Neural cell (in vitro differentiated cells): ENCODE measurements around the gene OR6N2. TPM values are rescaled to one million over a fixed set of nuclear protein-coding genes. Genes with fewer than 3 reads are reported as not detected.

ENCODE experiments used
- H2AFZ ChIP-seq: fragments of 200-600, 300-800 bp; sonication (generic), shearing (Covaris generic); 2 replicates; pipeline ENCODE4 v1.6.0; 2014; ENCODE audit warnings: low read depth, mild to moderate bottlenecking, antibody characterized with exemption, low read length, moderate library complexity
- H3F3A ChIP-seq: fragments of 200-600 bp; shearing (Covaris generic); 2 replicates; pipeline ENCODE4 v1.6.1; 2016; ENCODE audit warnings: mild to moderate bottlenecking, moderate library complexity, mixed read lengths, antibody characterized with exemption, low read length; ENCODE audit not compliant: insufficient read depth, poor library complexity, severe bottlenecking
- H3K27ac ChIP-seq: fragments of 200-600, 300-800 bp; sonication (generic), shearing (Covaris generic); 2 replicates; pipeline ENCODE4 v1.5.1; 2014; ENCODE audit warnings: mild to moderate bottlenecking, low read length, moderate library complexity
- H3K27me3 ChIP-seq: fragments of 300-800, 200-600 bp; sonication (generic), shearing (Covaris generic); 2 replicates; pipeline ENCODE4 v1.6.0; 2014; ENCODE audit warnings: mild to moderate bottlenecking, low read depth, low read length, moderate library complexity; ENCODE audit not compliant: insufficient read depth
- H3K36me3 ChIP-seq: fragments of 300-800, 200-600 bp; sonication (generic), shearing (Covaris generic); 2 replicates; pipeline ENCODE4 v1.5.1; 2014; ENCODE audit warnings: mild to moderate bottlenecking, antibody characterized with exemption, low read length, moderate library complexity; ENCODE audit not compliant: insufficient read depth
- H3K4me2 ChIP-seq: fragments of 300-800, 200-600 bp; sonication (generic), shearing (Covaris generic); 2 replicates; pipeline ENCODE4 v1.6.0; 2014; ENCODE audit warnings: mild to moderate bottlenecking, low read length
- H3K4me3 ChIP-seq: fragments of 300-800, 200-600 bp; sonication (generic), shearing (Covaris generic); 2 replicates; pipeline ENCODE4 v1.5.1; 2014; ENCODE audit warnings: mild to moderate bottlenecking, low read length, moderate library complexity
- H3K79me2 ChIP-seq: fragments of 200-600 bp; shearing (Covaris generic); replicated peaks from 2 replicates; pipeline ENCODE4 v1.6.0; 2014; ENCODE audit warnings: mild to moderate bottlenecking, low read length, moderate library complexity; ENCODE audit not compliant: insufficient read depth
- H3K9ac ChIP-seq: fragments of 300-800, 200-600 bp; sonication (generic), shearing (Covaris generic); 2 replicates; pipeline ENCODE4 v1.6.1; 2016; ENCODE audit warnings: mild to moderate bottlenecking, low read length, mixed read lengths
- H3K9me2 ChIP-seq: fragments of 200-600 bp; shearing (Covaris generic); 2 replicates; pipeline ENCODE4 v1.6.1; 2016; ENCODE audit warnings: mild to moderate bottlenecking, low read length, mixed read lengths; ENCODE audit not compliant: insufficient read depth
- H3K9me3 ChIP-seq: fragments of 200-600, 300-800 bp; sonication (generic), shearing (Covaris generic); 2 replicates; pipeline ENCODE4 v1.6.1; 2016; ENCODE audit warnings: mild to moderate bottlenecking, mixed run types, low read length, moderate library complexity, mixed read lengths
- H4K20me1 ChIP-seq: fragments of 200-600 bp; shearing (Covaris generic); 2 replicates; pipeline ENCODE4 v1.6.1; 2016; ENCODE audit warnings: mild to moderate bottlenecking, mixed run types; ENCODE audit not compliant: insufficient read depth
- EP300 ChIP-seq: fragments of 450-650 bp; conservative IDR thresholded peaks from 2 replicates; pipeline ENCODE4 v1.6.1; 2014; ENCODE audit warnings: antibody characterized with exemption, mild to moderate bottlenecking, moderate library complexity; ENCODE audit not compliant: poor library complexity, severe bottlenecking
- EZH2 ChIP-seq: fragments of 200-600, 300-800 bp; shearing (Covaris generic), sonication (generic); IDR thresholded peaks from 2 replicates; pipeline ENCODE4 v1.6.1; 2014; ENCODE audit warnings: antibody characterized with exemption, low read length, borderline replicate concordance, mild to moderate bottlenecking; ENCODE audit not compliant: insufficient read depth, poor library complexity, severe bottlenecking
- MXI1 ChIP-seq: fragments of 450-650 bp; conservative IDR thresholded peaks from 2 replicates; pipeline ENCODE4 v1.6.1; 2014; ENCODE audit warnings: antibody characterized with exemption, mild to moderate bottlenecking; ENCODE audit not compliant: poor library complexity, severe bottlenecking
- POLR2AphosphoS5 ChIP-seq: IDR thresholded peaks from 2 replicates; pipeline ENCODE4 v1.6.1; 2012
- RAD21 ChIP-seq: fragments of 450-650 bp; conservative IDR thresholded peaks from 2 replicates; pipeline ENCODE4 v1.6.1; 2014; ENCODE audit warnings: antibody characterized with exemption, mild to moderate bottlenecking, moderate library complexity
- SMC3 ChIP-seq: fragments of 450-650 bp; conservative IDR thresholded peaks from 2 replicates; pipeline ENCODE4 v1.6.1; 2014; ENCODE audit warnings: antibody characterized with exemption, mild to moderate bottlenecking, moderate library complexity; ENCODE audit not compliant: poor library complexity
- TAF1 ChIP-seq: IDR thresholded peaks from 2 replicates; pipeline ENCODE4 v1.6.1; 2012; ENCODE audit warnings: low read depth
- polyA plus RNA-seq: library from polyadenylated mRNA; depleted of rRNA; stranded (reverse); fragments of >200 nt; gene quantifications from 2 replicates; pipeline ENCODE4 v1.2.3, GENCODE V29; 2014
- TF ChIP-seq, protein P1 (sequence below): fragments of 450-650 bp; IDR thresholded peaks from 2 replicates; pipeline ENCODE4 v1.5.1; 2014; ENCODE audit warnings: antibody characterized with exemption, mild to moderate bottlenecking, moderate library complexity; ENCODE audit not compliant: poor library complexity, severe bottlenecking
- TF ChIP-seq, protein P2 (sequence below): IDR thresholded peaks from 2 replicates; pipeline ENCODE4 v1.6.1; 2012; ENCODE audit warnings: borderline replicate concordance

OR6N2 gene
- polyA plus RNA-seq, 1 donor from 2014 or later, result not detected

- Histone ChIP-seq H4K20me1 (no peaks in the 10 kb centered on the region), H3K79me2 (no peaks in the 10 kb centered on the region), H3K27ac (no peak overlapping the region), H3K4me3 (no peak overlapping the region), H3K9me2 (no peaks in the 10 kb centered on the region), H3K36me3 (no peaks in the 10 kb centered on the region), H3F3A (no peaks in the 10 kb centered on the region), H3K27me3 (no peaks in the 10 kb centered on the region), H3K9me3 (no peaks in the 10 kb centered on the region), H2AFZ (no peak overlapping the region), H3K9ac (no peak overlapping the region), H3K4me2 (no peak overlapping the region)
- TF ChIP-seq SMC3 (no peak), POLR2AphosphoS5 (no peak), EZH2 (no peak), MXI1 (no peak), EP300 (no peak)
- TF ChIP-seq, protein P1, sequence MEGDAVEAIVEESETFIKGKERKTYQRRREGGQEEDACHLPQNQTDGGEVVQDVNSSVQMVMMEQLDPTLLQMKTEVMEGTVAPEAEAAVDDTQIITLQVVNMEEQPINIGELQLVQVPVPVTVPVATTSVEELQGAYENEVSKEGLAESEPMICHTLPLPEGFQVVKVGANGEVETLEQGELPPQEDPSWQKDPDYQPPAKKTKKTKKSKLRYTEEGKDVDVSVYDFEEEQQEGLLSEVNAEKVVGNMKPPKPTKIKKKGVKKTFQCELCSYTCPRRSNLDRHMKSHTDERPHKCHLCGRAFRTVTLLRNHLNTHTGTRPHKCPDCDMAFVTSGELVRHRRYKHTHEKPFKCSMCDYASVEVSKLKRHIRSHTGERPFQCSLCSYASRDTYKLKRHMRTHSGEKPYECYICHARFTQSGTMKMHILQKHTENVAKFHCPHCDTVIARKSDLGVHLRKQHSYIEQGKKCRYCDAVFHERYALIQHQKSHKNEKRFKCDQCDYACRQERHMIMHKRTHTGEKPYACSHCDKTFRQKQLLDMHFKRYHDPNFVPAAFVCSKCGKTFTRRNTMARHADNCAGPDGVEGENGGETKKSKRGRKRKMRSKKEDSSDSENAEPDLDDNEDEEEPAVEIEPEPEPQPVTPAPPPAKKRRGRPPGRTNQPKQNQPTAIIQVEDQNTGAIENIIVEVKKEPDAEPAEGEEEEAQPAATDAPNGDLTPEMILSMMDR, result no peak
- TF ChIP-seq, protein P2, sequence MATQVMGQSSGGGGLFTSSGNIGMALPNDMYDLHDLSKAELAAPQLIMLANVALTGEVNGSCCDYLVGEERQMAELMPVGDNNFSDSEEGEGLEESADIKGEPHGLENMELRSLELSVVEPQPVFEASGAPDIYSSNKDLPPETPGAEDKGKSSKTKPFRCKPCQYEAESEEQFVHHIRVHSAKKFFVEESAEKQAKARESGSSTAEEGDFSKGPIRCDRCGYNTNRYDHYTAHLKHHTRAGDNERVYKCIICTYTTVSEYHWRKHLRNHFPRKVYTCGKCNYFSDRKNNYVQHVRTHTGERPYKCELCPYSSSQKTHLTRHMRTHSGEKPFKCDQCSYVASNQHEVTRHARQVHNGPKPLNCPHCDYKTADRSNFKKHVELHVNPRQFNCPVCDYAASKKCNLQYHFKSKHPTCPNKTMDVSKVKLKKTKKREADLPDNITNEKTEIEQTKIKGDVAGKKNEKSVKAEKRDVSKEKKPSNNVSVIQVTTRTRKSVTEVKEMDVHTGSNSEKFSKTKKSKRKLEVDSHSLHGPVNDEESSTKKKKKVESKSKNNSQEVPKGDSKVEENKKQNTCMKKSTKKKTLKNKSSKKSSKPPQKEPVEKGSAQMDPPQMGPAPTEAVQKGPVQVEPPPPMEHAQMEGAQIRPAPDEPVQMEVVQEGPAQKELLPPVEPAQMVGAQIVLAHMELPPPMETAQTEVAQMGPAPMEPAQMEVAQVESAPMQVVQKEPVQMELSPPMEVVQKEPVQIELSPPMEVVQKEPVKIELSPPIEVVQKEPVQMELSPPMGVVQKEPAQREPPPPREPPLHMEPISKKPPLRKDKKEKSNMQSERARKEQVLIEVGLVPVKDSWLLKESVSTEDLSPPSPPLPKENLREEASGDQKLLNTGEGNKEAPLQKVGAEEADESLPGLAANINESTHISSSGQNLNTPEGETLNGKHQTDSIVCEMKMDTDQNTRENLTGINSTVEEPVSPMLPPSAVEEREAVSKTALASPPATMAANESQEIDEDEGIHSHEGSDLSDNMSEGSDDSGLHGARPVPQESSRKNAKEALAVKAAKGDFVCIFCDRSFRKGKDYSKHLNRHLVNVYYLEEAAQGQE, result no peak
Observed at GRCh38 chr1:158730453-158730852, 50.6 kb downstream of the OR6N2 start.

DNA sequence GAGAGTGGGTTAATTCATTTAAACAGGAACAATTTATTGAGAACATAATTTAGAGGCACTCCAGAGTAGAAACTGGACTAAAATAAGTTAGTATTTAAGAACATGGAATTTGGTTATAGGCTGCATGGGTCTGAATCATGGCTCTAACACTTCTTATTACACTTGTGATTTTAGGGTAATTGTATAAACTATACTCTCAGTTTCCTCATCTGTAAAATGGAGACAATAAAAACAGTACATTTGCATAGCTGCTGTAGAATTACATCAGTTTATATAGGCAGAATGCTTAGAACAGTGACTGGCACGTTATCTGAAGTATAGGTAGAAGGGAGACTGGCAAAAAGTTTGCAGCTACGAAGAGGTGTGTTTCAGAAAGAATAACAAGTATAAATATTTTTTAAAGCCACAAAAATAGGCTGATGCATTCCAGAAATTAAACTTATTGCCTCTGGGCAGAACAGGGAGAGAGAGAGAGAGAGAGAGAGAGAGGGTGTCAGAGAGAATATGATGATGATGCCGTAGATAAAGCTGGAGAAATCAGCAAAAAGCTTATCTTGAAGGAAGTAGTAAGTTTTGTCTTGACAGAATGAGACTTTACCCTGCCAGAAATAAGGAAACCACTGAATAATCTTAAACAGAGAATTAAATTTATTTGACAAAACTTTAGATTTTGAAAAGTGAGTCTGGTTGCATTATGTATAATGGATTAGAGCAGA, 52.3 kb downstream of the OR6N2 start:
- TF ChIP-seq SMC3 (no peak), MXI1 (no peak), TAF1 (no peak)
- H4K20me1 ChIP-seq, result no peaks in the 10 kb centered on the region

DNA sequence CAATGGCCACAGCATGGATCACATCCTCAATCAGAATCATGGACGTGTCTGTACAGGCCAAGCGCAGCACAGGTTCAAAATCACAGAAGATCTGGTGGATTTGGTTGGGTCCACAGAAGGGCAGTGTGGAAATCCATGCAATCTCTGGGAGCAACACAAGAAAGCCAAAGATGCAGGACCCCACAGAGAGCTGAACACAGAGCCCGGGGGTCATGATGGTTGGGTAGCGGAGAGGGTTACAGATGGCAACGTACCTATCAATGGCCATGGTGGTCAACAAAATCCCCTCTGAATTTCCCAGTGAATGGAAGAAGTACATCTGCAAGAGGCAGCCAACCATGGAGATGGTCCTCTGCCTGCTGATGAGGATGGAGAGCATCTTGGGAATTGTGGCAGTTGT, 56.6 kb downstream of the OR6N2 start:
- Histone ChIP-seq H2AFZ (no peak overlapping the region), H3K79me2 (no peaks in the 10 kb centered on the region), H3K36me3 (no peaks in the 10 kb centered on the region), H3K27me3 (no peaks in the 10 kb centered on the region), H3F3A (no peaks in the 10 kb centered on the region), H3K9ac (no peak overlapping the region), H3K4me3 (no peak overlapping the region), H3K9me2 (no peaks in the 10 kb centered on the region), H3K4me2 (no peak overlapping the region), H3K27ac (no peak overlapping the region), H3K9me3 (no peaks in the 10 kb centered on the region), H4K20me1 (no peaks in the 10 kb centered on the region)
- TF ChIP-seq EZH2 (no peak), MXI1 (no peak), TAF1 (no peak), SMC3 (no peak), POLR2AphosphoS5 (no peak), EP300 (no peak), RAD21 (no peak)
- TF ChIP-seq, protein P1, result no peak
- TF ChIP-seq, protein P2, result no peak

More for the DNA sequence above, 52.3 kb downstream of the OR6N2 start:
- Histone ChIP-seq H3K79me2 (no peaks in the 10 kb centered on the region), H3K4me2 (no peak overlapping the region), H3K9me2 (no peaks in the 10 kb centered on the region), H3K27ac (no peak overlapping the region), H3F3A (no peaks in the 10 kb centered on the region), H3K4me3 (no peak overlapping the region), H3K27me3 (no peaks in the 10 kb centered on the region), H3K9me3 (no peaks in the 10 kb centered on the region), H3K36me3 (no peaks in the 10 kb centered on the region), H2AFZ (no peak overlapping the region), H3K9ac (no peak overlapping the region)
